Neuronal stem cell (in vitro differentiated cells): ENCODE data around the gene MCTP1.

ENCODE experiments used
- DNase-seq: peaks from one replicate; pipeline ENCODE4 v3.0.0-alpha.2; 2013; ENCODE audit warnings: low spot score
- H2AFZ ChIP-seq: one replicate; pipeline ENCODE4 v1.6.1; 2013; ENCODE audit warnings: mild to moderate bottlenecking, low read length, inconsistent platforms
- H2AK5ac ChIP-seq: 2 replicates; pipeline ENCODE4 v1.6.1; 2013; ENCODE audit warnings: low read depth, mild to moderate bottlenecking, inconsistent platforms, low read length, moderate library complexity, mixed read lengths
- H2BK120ac ChIP-seq: 2 replicates; pipeline ENCODE4 v1.6.1; 2013; ENCODE audit warnings: low read depth, mild to moderate bottlenecking, inconsistent platforms, low read length, moderate library complexity, mixed read lengths
- H2BK12ac ChIP-seq: one replicate; pipeline ENCODE4 v1.6.1; 2013; ENCODE audit warnings: low read length, inconsistent platforms
- H2BK15ac ChIP-seq: 2 replicates; pipeline ENCODE4 v1.6.1; 2013; ENCODE audit warnings: mild to moderate bottlenecking, low read length, inconsistent platforms, mixed read lengths
- H2BK5ac ChIP-seq: one replicate; pipeline ENCODE4 v1.6.1; 2013; ENCODE audit warnings: inconsistent platforms, mild to moderate bottlenecking, low read length, moderate library complexity
- H3K14ac ChIP-seq: one replicate; pipeline ENCODE4 v1.6.1; 2013; ENCODE audit warnings: low read length, inconsistent platforms
- H3K18ac ChIP-seq: 2 replicates; pipeline ENCODE4 v1.6.1; 2013; ENCODE audit warnings: low read length, inconsistent platforms
- H3K23ac ChIP-seq: 2 replicates; pipeline ENCODE4 v1.6.1; 2013; ENCODE audit warnings: low read depth, mild to moderate bottlenecking, mixed read lengths, low read length, inconsistent platforms; ENCODE audit not compliant: poor library complexity
- H3K27ac ChIP-seq: replicated peaks from 3 replicates; pipeline ENCODE4 v1.5.1; 2013; ENCODE audit warnings: low read length, inconsistent platforms
- H3K27me3 ChIP-seq, 3 experiments: 2 replicates each; pipeline ENCODE4 v1.6.1; 2013; ENCODE audit warnings: low read length in 3 of 3, mild to moderate bottlenecking in 2 of 3, inconsistent platforms in 1 of 3, low read depth in 1 of 3, mixed read lengths in 1 of 3, moderate library complexity in 1 of 3; ENCODE audit not compliant: control insufficient read depth in 3 of 3, insufficient read depth in 3 of 3
- H3K36me3 ChIP-seq, 2 donors: replicated peaks in 1 of 2; 2 replicates each; pipeline ENCODE4 v1.6.1; 2013; ENCODE audit warnings: low read length in 2 of 2; ENCODE audit not compliant: control insufficient read depth in 2 of 2, insufficient read depth in 2 of 2
- H3K4ac ChIP-seq: 2 replicates; pipeline ENCODE4 v1.6.1; 2013; ENCODE audit warnings: inconsistent platforms, mild to moderate bottlenecking, low read length, moderate library complexity
- H3K4me1 ChIP-seq, 2 donors: 1 replicate in 1 of 2; 2 replicates in 1 of 2; pipeline ENCODE4 v1.6.1; 2013; ENCODE audit warnings: low read length in 2 of 2, low read depth in 1 of 2; ENCODE audit not compliant: control insufficient read depth in 2 of 2, insufficient read depth in 1 of 2
- H3K4me2 ChIP-seq: one replicate; pipeline ENCODE4 v1.6.1; 2013; ENCODE audit warnings: mild to moderate bottlenecking, low read length, inconsistent platforms; ENCODE audit not compliant: insufficient read depth, poor library complexity, severe bottlenecking
- H3K4me3 ChIP-seq, 2 donors: 2 replicates each; pipeline ENCODE4 v1.5.1; 2013; ENCODE audit warnings: low read length in 2 of 2, mild to moderate bottlenecking in 2 of 2, inconsistent platforms in 1 of 2, moderate library complexity in 1 of 2
- H3K79me1 ChIP-seq: one replicate; pipeline ENCODE4 v1.6.1; 2013; ENCODE audit warnings: low read depth, mild to moderate bottlenecking, inconsistent platforms, low read length, moderate library complexity
- H3K9ac ChIP-seq: one replicate; pipeline ENCODE4 v1.6.1; 2013; ENCODE audit warnings: mild to moderate bottlenecking, low read depth, low read length, inconsistent platforms; ENCODE audit not compliant: poor library complexity
- H3K9me3 ChIP-seq, 2 donors: replicated peaks in 1 of 2; 2 replicates each; pipeline versions ENCODE3 to v1.6.1; 2013; ENCODE audit warnings: low read length in 2 of 2, mild to moderate bottlenecking in 2 of 2, inconsistent platforms in 1 of 2, low read depth in 1 of 2, mixed read lengths in 1 of 2, moderate library complexity in 1 of 2; ENCODE audit not compliant: control insufficient read depth in 2 of 2, insufficient read depth in 1 of 2
- H4K8ac ChIP-seq: one replicate; pipeline ENCODE4 v1.6.1; 2013; ENCODE audit warnings: low read depth, mild to moderate bottlenecking, inconsistent platforms, low read length, moderate library complexity
- H4K91ac ChIP-seq: one replicate; pipeline ENCODE4 v1.6.1; 2013; ENCODE audit warnings: low read length, low read depth, mild to moderate bottlenecking, inconsistent platforms; ENCODE audit not compliant: poor library complexity
- WGBS, 2 donors: extraction: QIAGEN DNeasy Blood & Tissue Kit; methylation state at CpG; one replicate each; pipeline ENCODE4 v1.1.7; 2013; ENCODE audit warnings: missing lambda C conversion rate in 2 of 2, mixed read lengths in 1 of 2; ENCODE audit not compliant: insufficient read length in 2 of 2, insufficient replicate concordance in 1 of 2; ENCODE audit errors: extremely low coverage in 2 of 2; 5-methylcytosine and 5-hydroxymethylcytosine counted together

The MCTP1 gene

GRCh38 chr5:94725142-94725541 lies 559.8 kb downstream of the MCTP1 start:
- Histone ChIP-seq H2AFZ (no peak overlapping the region), H3K9ac (no peak overlapping the region), H2BK15ac (no peak overlapping the region), H2AK5ac (no peak overlapping the region), H3K23ac (no peak overlapping the region), H3K4me1 (peaks cover 0 to 2% of the 10 kb centered on the region in 2 donors), H3K4me3 (no peak overlapping the region), H4K8ac (no peak overlapping the region), H2BK12ac (no peak overlapping the region), H2BK5ac (no peak overlapping the region), H3K18ac (no peak overlapping the region), H3K4me2 (no peak overlapping the region), H4K91ac (no peak overlapping the region), H3K27ac (no peak overlapping the region), H3K4ac (no peak overlapping the region), H3K79me1 (no peaks in the 10 kb centered on the region), H3K9me3 (no peaks in the 10 kb centered on the region), H3K36me3 (no peaks in the 10 kb centered on the region), H3K14ac (no peak overlapping the region), H2BK120ac (no peak overlapping the region), H3K27me3 (no peaks in the 10 kb centered on the region)
- WGBS, 2 donors, result no CpG with 5 or more reads among the region's 1 CpG
- DNase-seq, result no peak

GRCh38 chr5:94715768-94716167 lies 569.1 kb downstream of the MCTP1 start:
- no CpG with 5 or more reads among the region's 3 CpGs for WGBS, 2 donors

DNA sequence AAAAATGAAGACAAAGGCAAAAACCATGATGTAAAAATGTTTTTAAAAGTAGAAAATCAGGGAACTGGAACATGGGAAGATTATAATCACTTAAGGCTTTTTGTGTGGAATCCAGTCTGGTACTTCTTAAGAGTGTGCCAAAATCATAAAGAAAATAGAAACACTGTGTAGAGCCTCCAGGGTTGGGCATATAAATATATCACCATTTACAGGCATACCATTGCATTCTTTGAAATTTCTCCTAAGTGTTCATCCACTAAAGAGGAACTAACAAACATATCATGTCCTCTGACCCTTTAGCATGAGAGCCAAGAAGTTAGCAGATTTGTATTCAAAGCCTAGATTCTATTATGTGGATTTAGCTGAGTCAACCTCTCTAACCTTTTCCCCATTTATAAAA lies 573.1 kb downstream of the MCTP1 start:
- no peak overlapping the region for H2AFZ ChIP-seq
- H4K8ac ChIP-seq, result no peak overlapping the region
- no peak overlapping the region for H3K18ac ChIP-seq
- no peak overlapping the region for H3K23ac ChIP-seq
- no peak for DNase-seq
- H3K4me2 ChIP-seq, result no peak overlapping the region
- H3K36me3 ChIP-seq, result peaks cover 0 to 76% of the 10 kb centered on the region in 2 donors
- no peak overlapping the region for H2BK5ac ChIP-seq
- no peak overlapping the region for H3K4me3 ChIP-seq
- H3K9me3 ChIP-seq, result no peaks in the 10 kb centered on the region
- no peak overlapping the region for H2BK15ac ChIP-seq
- no peak overlapping the region for H4K91ac ChIP-seq
- no peak overlapping the region for H2BK12ac ChIP-seq
- no peak overlapping the region for H2BK120ac ChIP-seq
- H2AK5ac ChIP-seq, result no peak overlapping the region
- no peak overlapping the region for H3K14ac ChIP-seq
- no peak overlapping the region for H3K27ac ChIP-seq
- H3K79me1 ChIP-seq, result no peaks in the 10 kb centered on the region
- H3K27me3 ChIP-seq, result no peaks in the 10 kb centered on the region
- H3K9ac ChIP-seq, result no peak overlapping the region
- H3K4ac ChIP-seq, result no peak overlapping the region
- peaks cover 4 to 6% of the 10 kb centered on the region in 2 donors for H3K4me1 ChIP-seq

More at GRCh38 chr5:94715768-94716167, 569.1 kb downstream of the MCTP1 start:
- Histone ChIP-seq H3K36me3 (peaks cover 0 to 39% of the 10 kb centered on the region in 2 donors), H3K79me1 (no peaks in the 10 kb centered on the region), H3K4ac (no peak overlapping the region), H3K18ac (no peak overlapping the region), H3K4me1 (peaks cover 0 to 3% of the 10 kb centered on the region in 2 donors), H2BK5ac (no peak overlapping the region), H3K27me3 (no peaks in the 10 kb centered on the region), H3K9me3 (no peaks in the 10 kb centered on the region), H4K91ac (no peak overlapping the region), H3K4me3 (no peak overlapping the region), H3K14ac (no peak overlapping the region), H2BK15ac (no peak overlapping the region), H2BK120ac (no peak overlapping the region), H3K9ac (no peak overlapping the region), H2BK12ac (no peak overlapping the region), H4K8ac (no peak overlapping the region), H3K23ac (no peak overlapping the region), H3K27ac (no peak overlapping the region), H2AK5ac (no peak overlapping the region), H2AFZ (no peak overlapping the region), H3K4me2 (no peak overlapping the region)
- no peak for DNase-seq

DNA sequence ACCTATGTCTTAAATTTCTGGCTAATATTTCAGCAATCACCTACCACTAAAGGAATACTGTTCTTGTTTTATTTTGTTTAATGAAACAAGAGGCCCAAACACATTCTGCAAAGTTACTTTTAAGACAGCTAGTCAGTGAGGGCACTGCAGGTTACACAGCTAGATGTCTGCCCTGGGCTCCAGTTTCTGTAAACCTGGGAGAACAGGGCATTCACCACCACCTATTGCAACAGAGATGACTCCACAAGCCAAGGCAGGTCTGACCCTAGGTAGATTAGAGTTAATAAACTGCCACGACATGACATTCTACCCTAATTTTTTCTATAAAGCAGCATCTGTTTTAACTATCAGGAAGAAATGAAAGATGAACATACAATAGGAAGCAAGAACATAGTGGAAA lies 575.6 kb downstream of the MCTP1 start:
- no peaks in the 10 kb centered on the region for H3K79me1 ChIP-seq

More for the DNA sequence above, 575.6 kb downstream of the MCTP1 start:
- no peak overlapping the region for H3K4me3 ChIP-seq
- no peak overlapping the region for H3K9ac ChIP-seq
- no peak overlapping the region for H2AFZ ChIP-seq
- H3K23ac ChIP-seq, result no peak overlapping the region
- no peak overlapping the region for H2BK15ac ChIP-seq
- H2BK12ac ChIP-seq, result no peak overlapping the region
- H3K36me3 ChIP-seq, result peaks cover 0 to 69% of the 10 kb centered on the region in 2 donors
- H3K9me3 ChIP-seq, result no peaks in the 10 kb centered on the region
- no peak overlapping the region for H2BK5ac ChIP-seq
- no peaks in the 10 kb centered on the region for H3K27me3 ChIP-seq
- no peak overlapping the region for H3K27ac ChIP-seq
- WGBS, 2 donors, result no CpG with 5 or more reads among the region's 1 CpG
- no peak overlapping the region for H3K4me2 ChIP-seq
- peaks cover 4 to 5% of the 10 kb centered on the region in 2 donors for H3K4me1 ChIP-seq
- no peak overlapping the region for H4K8ac ChIP-seq
- no peak overlapping the region for H2BK120ac ChIP-seq
- H4K91ac ChIP-seq, result no peak overlapping the region
- no peak overlapping the region for H3K14ac ChIP-seq
- no peak for DNase-seq
- H3K18ac ChIP-seq, result no peak overlapping the region
- H3K4ac ChIP-seq, result no peak overlapping the region
- H2AK5ac ChIP-seq, result no peak overlapping the region
